Suppressor macrophage treated with lipopolysaccharide for 1 hour (primary cell): ENCODE data around the gene TBC1D3E.
"Not testable (repeated sequence)": the region's sequence is repeated elsewhere in the genome, so short reads cannot be mapped to it uniquely, and the experiment has no call there.

Experiments
- DNase-seq, 3 donors: peaks; one replicate each; pipeline ENCODE4 v3.0.0-alpha.2; 2020 to 2022

TBC1D3E gene

DNA sequence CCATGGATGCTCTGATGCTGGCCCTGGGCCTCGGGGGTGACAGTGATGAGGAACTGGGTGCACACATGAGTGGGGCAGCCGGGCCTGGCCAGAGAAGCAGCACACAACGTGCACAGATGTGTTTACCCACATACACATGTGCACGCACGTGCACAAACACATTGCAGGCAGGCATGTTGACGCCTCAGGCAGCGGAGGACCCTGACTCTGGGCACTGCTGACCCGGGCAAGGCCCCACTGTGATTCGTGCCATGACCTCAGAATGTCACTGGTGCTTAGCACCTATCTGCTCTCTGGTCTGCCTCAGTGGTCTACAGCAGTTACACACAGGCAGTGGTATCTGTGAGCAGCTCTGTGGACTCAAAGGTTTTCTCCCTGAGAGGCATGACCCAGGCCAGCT lies at the start of gene TBC1D3E:
Gene TBC1D3E (plus strand): TSS at position 301 of the 400 bp plus-strand sequence. CDS start 1,545 bp downstream, outside the sequence.
- not testable (repeated sequence) for DNase-seq

DNA sequence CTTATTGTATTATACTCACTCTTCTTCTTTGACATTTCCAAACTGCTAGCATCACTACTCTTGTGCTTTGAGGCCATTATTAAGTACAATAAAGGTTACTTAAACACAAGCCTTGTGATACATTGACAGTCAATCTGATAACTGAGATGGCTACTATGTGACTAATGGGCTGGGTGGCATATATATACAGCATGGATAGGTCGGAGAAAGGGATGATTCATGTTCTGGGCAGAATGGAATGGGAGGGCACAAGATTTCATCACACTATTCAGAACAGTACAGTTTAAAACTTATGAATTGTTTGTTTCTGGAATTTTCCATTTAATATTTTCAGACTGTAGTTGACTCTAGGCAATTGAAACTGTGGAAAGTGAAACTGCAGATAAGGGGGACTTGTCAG lies 40.4 kb upstream of the TBC1D3E start:
- not testable (repeated sequence) for DNase-seq

DNA sequence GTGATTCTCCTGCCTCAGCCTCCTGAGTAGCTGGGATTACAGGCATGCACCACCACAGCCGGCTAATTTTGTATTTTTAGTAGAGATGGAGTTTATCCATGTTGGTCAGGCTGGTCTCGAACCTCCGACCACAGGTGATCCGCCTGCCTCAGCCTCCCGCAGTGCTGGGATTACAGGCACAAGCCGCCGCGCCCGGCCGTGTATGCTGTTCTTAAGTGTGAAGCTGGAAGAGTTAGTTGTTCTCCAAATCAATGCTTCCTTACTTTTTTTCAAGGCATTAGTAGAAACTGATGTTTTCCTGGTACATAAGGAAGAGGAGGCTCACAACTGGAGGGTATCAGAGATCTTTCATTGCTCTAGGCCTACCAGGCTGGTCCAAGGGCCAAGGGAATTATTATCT lies 39.6 kb upstream of the TBC1D3E start:
- not testable (repeated sequence) for DNase-seq

DNA sequence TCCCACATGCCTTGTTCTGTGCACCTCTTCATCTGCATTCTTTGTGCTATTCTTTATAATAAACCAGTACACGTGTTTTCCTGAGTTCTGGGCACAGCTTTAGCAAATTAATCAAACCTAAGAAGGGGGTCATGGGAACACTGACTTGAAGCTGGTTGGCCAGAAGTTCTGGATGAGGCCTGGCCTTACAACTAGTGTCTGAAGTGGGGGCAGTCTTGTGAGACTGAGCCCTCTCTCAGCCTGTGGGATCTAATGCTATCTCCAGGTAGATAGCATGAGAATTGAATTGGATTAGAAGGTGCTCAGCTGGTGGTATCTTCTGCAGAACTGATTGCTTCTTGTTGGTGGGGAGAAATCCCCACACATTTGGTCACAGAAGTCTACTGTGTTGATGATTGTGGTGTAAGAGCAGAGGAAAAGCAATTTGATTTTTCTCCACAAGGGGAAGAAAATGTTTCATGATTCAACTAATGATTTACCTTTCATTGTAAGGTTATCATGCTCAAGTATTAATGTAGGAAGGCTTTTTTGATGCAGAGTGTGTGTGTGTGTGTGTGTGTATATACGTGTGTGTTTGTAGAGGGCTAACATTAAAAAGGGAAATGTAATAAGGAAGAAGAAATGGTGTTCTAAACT lies 33.6 kb upstream of the TBC1D3E start:
- DNase-seq = not testable (repeated sequence)

DNA sequence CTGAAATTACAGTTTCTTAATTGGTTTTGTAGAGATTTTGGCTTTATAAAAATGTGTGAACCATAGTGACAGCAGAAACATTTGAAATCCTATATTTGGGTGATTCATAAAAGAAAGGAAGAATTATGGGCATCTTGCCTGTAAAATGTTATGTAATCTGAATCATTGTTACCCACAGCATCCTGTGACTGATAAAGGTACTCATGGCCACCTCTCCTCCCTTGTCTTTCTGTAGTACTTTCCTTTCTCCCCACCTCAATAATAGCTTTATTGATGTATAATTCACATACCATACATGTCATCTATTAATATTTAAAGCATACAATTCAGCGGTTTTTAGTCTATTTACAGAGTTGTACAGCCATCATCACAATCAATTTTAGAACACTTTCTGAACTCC lies 28.5 kb upstream of the TBC1D3E start:
- not testable (repeated sequence) for DNase-seq

DNA sequence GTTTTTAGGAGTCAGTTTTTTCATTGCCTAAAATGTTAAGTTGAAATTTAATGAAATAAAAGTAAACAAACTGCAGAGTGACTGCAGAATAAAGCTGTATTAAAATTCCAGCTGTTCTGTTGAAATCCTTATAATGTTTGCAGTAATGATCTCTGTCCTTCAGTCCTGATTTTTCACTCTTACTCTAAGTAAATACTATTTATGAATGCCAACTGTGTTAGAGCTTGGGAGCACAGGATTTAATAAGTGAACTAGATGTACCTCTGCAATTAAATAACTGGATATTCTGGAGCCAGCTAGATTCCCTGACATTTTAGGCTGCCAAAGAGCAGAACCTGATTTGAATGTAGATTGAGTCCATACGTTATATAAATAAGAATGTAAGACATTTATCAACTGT lies 7.9 kb upstream of the TBC1D3E start:
- DNase-seq = not testable (repeated sequence)

DNA sequence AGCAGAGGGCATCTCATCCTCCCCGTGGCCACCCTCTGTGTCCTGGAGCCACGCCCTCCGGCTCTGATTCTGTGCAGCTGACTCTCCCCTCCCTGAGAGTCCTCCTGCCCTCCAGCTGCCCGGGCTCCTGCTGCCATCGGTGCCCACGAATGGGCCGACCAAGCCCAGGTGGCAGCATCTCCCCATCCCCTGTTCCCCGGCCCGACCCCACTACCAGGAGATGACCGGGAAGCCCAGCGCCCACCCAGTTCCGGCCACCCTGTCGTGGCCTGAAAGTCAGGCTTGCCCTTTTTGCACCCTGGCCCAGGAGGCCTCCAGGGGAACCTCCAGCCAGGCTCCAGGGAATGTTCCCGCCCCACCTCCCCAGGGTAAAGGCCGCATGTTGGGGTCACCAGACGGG lies 7.1 kb downstream of the TBC1D3E start:
- not testable (repeated sequence) for DNase-seq
